WTC11 (cell line): ENCODE results near the gene ZMIZ1. TPM values are rescaled to one million over a fixed set of nuclear protein-coding genes. Genes with fewer than 3 reads are reported as not detected.

Experiments used
- ATAC-seq: fragments of 200-7000 bp; cut with Tn5 transposase; 2 replicates; pipeline ENCODE4 v1.10.0; 2021; ENCODE audit warnings: mild to moderate bottlenecking, moderate library complexity
- CTCF ChIA-PET: fragments of 300-600 bp; sonication (Branson Sonifier 250); formaldehyde crosslinking; loops from one replicate; lab custom pipeline; 2021; ENCODE audit warnings: antibody characterized with exemption; lab: Charles Lee
- POLR2A ChIA-PET: fragments of 350-600 bp; sonication (Branson Sonifier 250); formaldehyde crosslinking; loops from one replicate; lab custom pipeline; 2021; ENCODE audit warnings: antibody characterized with exemption; lab: Charles Lee
- DNase-seq: peaks from one replicate; pipeline ENCODE4 v3.0.0; 2021; ENCODE audit warnings: low spot score
- H3K27ac Mint-ChIP-seq: 2 replicates; pipeline ENCODE4 v1.8.0; 2021; ENCODE audit warnings: mixed read lengths
- H3K27me3 Mint-ChIP-seq: 2 replicates; pipeline ENCODE4 v1.8.0; 2021; ENCODE audit warnings: low read depth, mild to moderate bottlenecking, moderate library complexity, mixed read lengths
- H3K36me3 Mint-ChIP-seq: 2 replicates; pipeline ENCODE4 v1.8.0; 2021; ENCODE audit warnings: mixed read lengths
- H3K4me1 Mint-ChIP-seq: 2 replicates; pipeline ENCODE4 v1.8.0; 2022; ENCODE audit warnings: mixed read lengths
- H3K4me3 Mint-ChIP-seq: 2 replicates; pipeline ENCODE4 v1.8.0; 2021; ENCODE audit warnings: mild to moderate bottlenecking, moderate library complexity, mixed read lengths
- H3K9me3 Mint-ChIP-seq: 2 replicates; pipeline ENCODE4 v1.8.0; 2021; ENCODE audit warnings: mixed read lengths
- ATF1 ChIP-seq: sonication (generic); formaldehyde crosslinking; IDR thresholded peaks from 2 replicates; pipeline ENCODE4 v1.8.1; 2023; ENCODE audit warnings: mild to moderate bottlenecking, moderate library complexity, missing genetic modification reagents
- CBFB ChIP-seq: sonication (generic); formaldehyde crosslinking; IDR thresholded peaks from 2 replicates; pipeline ENCODE4 v1.8.1; 2022; ENCODE audit warnings: mild to moderate bottlenecking, low read depth, missing genetic modification reagents
- EMX1 ChIP-seq: fragments of 250-450 bp; sonication (Bioruptor Pico); IDR thresholded peaks from 2 replicates; pipeline ENCODE4 v1.8.0; 2021; ENCODE audit warnings: mild to moderate bottlenecking
- FOXJ3 ChIP-seq: sonication (generic); formaldehyde crosslinking; IDR thresholded peaks from 2 replicates; pipeline ENCODE4 v1.9.0; 2021; ENCODE audit warnings: missing genetic modification reagents, mild to moderate bottlenecking, borderline replicate concordance
- GRHL2 ChIP-seq: fragments of 250-450 bp; sonication (Bioruptor Pico); IDR thresholded peaks from 2 replicates; pipeline ENCODE4 v1.8.0; 2022; ENCODE audit warnings: mild to moderate bottlenecking, moderate library complexity; ENCODE audit not compliant: insufficient replicate concordance, severe bottlenecking
- HMGA2 ChIP-seq: fragments of 250-450 bp; sonication (Bioruptor Pico); IDR thresholded peaks from 2 replicates; pipeline ENCODE4 v1.4.0; 2021; ENCODE audit warnings: mild to moderate bottlenecking, moderate library complexity
- IRF2 ChIP-seq: sonication (generic); formaldehyde crosslinking; IDR thresholded peaks from 2 replicates; pipeline ENCODE4 v1.8.0; 2022; ENCODE audit warnings: low read depth, missing genetic modification reagents, borderline replicate concordance
- NFE2L1 ChIP-seq: sonication (generic); formaldehyde crosslinking; IDR thresholded peaks from 2 replicates; pipeline ENCODE4 v1.8.1; 2023; ENCODE audit warnings: missing genetic modification reagents
- NFYB ChIP-seq: sonication (generic); formaldehyde crosslinking; conservative IDR thresholded peaks from 2 replicates; pipeline ENCODE4 v1.8.0; 2022; ENCODE audit warnings: low read depth, missing genetic modification reagents
- NR1H2 ChIP-seq: sonication (generic); formaldehyde crosslinking; IDR thresholded peaks from 2 replicates; pipeline ENCODE4 v1.9.0; 2021; ENCODE audit warnings: mild to moderate bottlenecking, moderate library complexity, missing genetic modification reagents
- NR2C2 ChIP-seq: sonication (generic); formaldehyde crosslinking; IDR thresholded peaks from 2 replicates; pipeline ENCODE4 v1.8.0; 2022; ENCODE audit warnings: mild to moderate bottlenecking, missing genetic modification reagents
- NR3C1 ChIP-seq: sonication (generic); formaldehyde crosslinking; conservative IDR thresholded peaks from 2 replicates; pipeline ENCODE4 v1.8.1; 2023; ENCODE audit warnings: low read depth, mild to moderate bottlenecking, missing genetic modification reagents
- PRRX2 ChIP-seq: fragments of 250-450 bp; sonication (Bioruptor Pico); IDR thresholded peaks from 2 replicates; pipeline ENCODE4 v1.8.0; 2021; ENCODE audit warnings: mild to moderate bottlenecking
- SMAD3 ChIP-seq: sonication (generic); formaldehyde crosslinking; IDR thresholded peaks from 2 replicates; pipeline ENCODE4 v1.8.0; 2022; ENCODE audit warnings: missing genetic modification reagents, mild to moderate bottlenecking, borderline replicate concordance
- SMAD4 ChIP-seq: sonication (generic); formaldehyde crosslinking; IDR thresholded peaks from 2 replicates; pipeline ENCODE4 v1.8.0; 2022; ENCODE audit warnings: mild to moderate bottlenecking, missing genetic modification reagents
- SOX15 ChIP-seq: fragments of 250-450 bp; sonication (Bioruptor Pico); IDR thresholded peaks from 2 replicates; pipeline ENCODE4 v1.9.0; 2021; ENCODE audit warnings: mild to moderate bottlenecking
- TCF7 ChIP-seq: sonication (generic); formaldehyde crosslinking; IDR thresholded peaks from 2 replicates; pipeline ENCODE4 v1.8.0; 2022; ENCODE audit warnings: mild to moderate bottlenecking, low read depth, missing genetic modification reagents, moderate library complexity
- TEAD1 ChIP-seq: sonication (generic); formaldehyde crosslinking; IDR thresholded peaks from 2 replicates; pipeline ENCODE4 v1.8.0; 2022; ENCODE audit warnings: mild to moderate bottlenecking, missing genetic modification reagents
- ZNF121 ChIP-seq: sonication (generic); formaldehyde crosslinking; IDR thresholded peaks from 2 replicates; pipeline ENCODE4 v1.8.0; 2023; ENCODE audit warnings: missing genetic modification reagents
- ZNF219 ChIP-seq: sonication (generic); formaldehyde crosslinking; IDR thresholded peaks from 2 replicates; pipeline ENCODE4 v1.8.0; 2023; ENCODE audit warnings: missing genetic modification reagents, mild to moderate bottlenecking, borderline replicate concordance
- ZNF263 ChIP-seq: sonication (generic); formaldehyde crosslinking; IDR thresholded peaks from 2 replicates; pipeline ENCODE4 v1.8.1; 2022; ENCODE audit warnings: low read depth, mild to moderate bottlenecking, moderate library complexity, missing genetic modification reagents
- ZNF396 ChIP-seq: fragments of 250-450 bp; sonication (Bioruptor Pico); IDR thresholded peaks from 2 replicates; pipeline ENCODE4 v1.8.0; 2021; ENCODE audit warnings: mild to moderate bottlenecking, moderate library complexity, borderline replicate concordance
- total RNA-seq: library from RNA; stranded (reverse); gene quantifications from 3 replicates; pipeline ENCODE4 v1.2.3, GENCODE V29; 2021
- TF ChIP-seq, protein P1 (sequence below): sonication (generic); formaldehyde crosslinking; IDR thresholded peaks from 2 replicates; pipeline ENCODE4 v1.8.1; 2023; ENCODE audit warnings: mild to moderate bottlenecking, missing genetic modification reagents, borderline replicate concordance
- TF ChIP-seq, protein P2 (sequence below): sonication (generic); formaldehyde crosslinking; IDR thresholded peaks from 2 replicates; pipeline ENCODE4 v1.8.1; 2023; ENCODE audit warnings: mild to moderate bottlenecking, moderate library complexity, missing genetic modification reagents
- TF ChIP-seq, protein P3 (sequence below): sonication (generic); formaldehyde crosslinking; IDR thresholded peaks from 2 replicates; pipeline ENCODE4 v1.8.1; 2023; ENCODE audit warnings: mild to moderate bottlenecking, missing genetic modification reagents, moderate library complexity
- TF ChIP-seq, protein P4 (sequence below): sonication (generic); formaldehyde crosslinking; IDR thresholded peaks from 2 replicates; pipeline ENCODE4 v1.8.1; 2022; ENCODE audit warnings: mild to moderate bottlenecking, missing genetic modification reagents, moderate library complexity, borderline replicate concordance
- TF ChIP-seq, protein P5 (sequence below): fragments of 250-450 bp; sonication (Bioruptor Pico); IDR thresholded peaks from 2 replicates; pipeline ENCODE4 v1.9.0; 2021; ENCODE audit warnings: mild to moderate bottlenecking

ZMIZ1 gene
- total RNA-seq, 1 experiment from 2014 or later, result 44.4 TPM

- H3K27me3 Mint-ChIP-seq, result no peaks in the 10 kb centered on the region
- CTCF ChIA-PET, result interaction anchor here (1.1 to 1.7 kb wide), 3 partner anchors 21 to 31 kb away, joined by 4 to 10 read pairs (median 4); no protein-coding TSS in a partner anchor
- no peak for DNase-seq
- H3K27ac Mint-ChIP-seq, result peak overlapping the region; percentile 62; the same call in 1 of the 2 replicates
- no peak overlapping the region for H3K4me3 Mint-ChIP-seq
- TF ChIP-seq TCF7 (CRISPR knock-in tag), result no peak
- TF ChIP-seq EMX1 (CRISPR knock-in tag), result no peak
- TF ChIP-seq TEAD1 (CRISPR knock-in tag), result no peak
- TF ChIP-seq, protein P1, sequence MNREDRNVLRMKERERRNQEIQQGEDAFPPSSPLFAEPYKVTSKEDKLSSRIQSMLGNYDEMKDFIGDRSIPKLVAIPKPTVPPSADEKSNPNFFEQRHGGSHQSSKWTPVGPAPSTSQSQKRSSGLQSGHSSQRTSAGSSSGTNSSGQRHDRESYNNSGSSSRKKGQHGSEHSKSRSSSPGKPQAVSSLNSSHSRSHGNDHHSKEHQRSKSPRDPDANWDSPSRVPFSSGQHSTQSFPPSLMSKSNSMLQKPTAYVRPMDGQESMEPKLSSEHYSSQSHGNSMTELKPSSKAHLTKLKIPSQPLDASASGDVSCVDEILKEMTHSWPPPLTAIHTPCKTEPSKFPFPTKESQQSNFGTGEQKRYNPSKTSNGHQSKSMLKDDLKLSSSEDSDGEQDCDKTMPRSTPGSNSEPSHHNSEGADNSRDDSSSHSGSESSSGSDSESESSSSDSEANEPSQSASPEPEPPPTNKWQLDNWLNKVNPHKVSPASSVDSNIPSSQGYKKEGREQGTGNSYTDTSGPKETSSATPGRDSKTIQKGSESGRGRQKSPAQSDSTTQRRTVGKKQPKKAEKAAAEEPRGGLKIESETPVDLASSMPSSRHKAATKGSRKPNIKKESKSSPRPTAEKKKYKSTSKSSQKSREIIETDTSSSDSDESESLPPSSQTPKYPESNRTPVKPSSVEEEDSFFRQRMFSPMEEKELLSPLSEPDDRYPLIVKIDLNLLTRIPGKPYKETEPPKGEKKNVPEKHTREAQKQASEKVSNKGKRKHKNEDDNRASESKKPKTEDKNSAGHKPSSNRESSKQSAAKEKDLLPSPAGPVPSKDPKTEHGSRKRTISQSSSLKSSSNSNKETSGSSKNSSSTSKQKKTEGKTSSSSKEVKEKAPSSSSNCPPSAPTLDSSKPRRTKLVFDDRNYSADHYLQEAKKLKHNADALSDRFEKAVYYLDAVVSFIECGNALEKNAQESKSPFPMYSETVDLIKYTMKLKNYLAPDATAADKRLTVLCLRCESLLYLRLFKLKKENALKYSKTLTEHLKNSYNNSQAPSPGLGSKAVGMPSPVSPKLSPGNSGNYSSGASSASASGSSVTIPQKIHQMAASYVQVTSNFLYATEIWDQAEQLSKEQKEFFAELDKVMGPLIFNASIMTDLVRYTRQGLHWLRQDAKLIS, result no peak
- no peak for TF ChIP-seq ZNF121
- TF ChIP-seq SMAD4, result no peak
- TF ChIP-seq PRRX2 (CRISPR knock-in tag), result no peak
- TF ChIP-seq NR2C2 (CRISPR knock-in tag), result no peak
- no peak for TF ChIP-seq ZNF219 (CRISPR knock-in tag)
- TF ChIP-seq ZNF263, result no peak
- no peak for TF ChIP-seq GRHL2
- TF ChIP-seq NFE2L1, result no peak
- no peak for TF ChIP-seq ZNF396 (CRISPR knock-in tag)
- TF ChIP-seq, all 79 proteins: peak for 0
- POLR2A ChIA-PET, result no interaction called here
- Mint-ChIP-seq H3K36me3 (no peaks in the 10 kb centered on the region), H3K9me3 (no peaks in the 10 kb centered on the region), H3K4me1 (peaks cover 45% of the 10 kb centered on the region)
- ATAC-seq, result no peak
These were observed 95.3 kb downstream of the ZMIZ1 start for GRCh38 chr10:79164075-79164474.

- CTCF ChIA-PET, result interaction anchor here (0.8 to 1.7 kb wide), 6 partner anchors 12 to 1118 kb away, joined by 3 to 10 read pairs (median 3); no protein-coding TSS in a partner anchor
- DNase-seq, result no peak
- Mint-ChIP-seq H3K27me3 (no peaks in the 10 kb centered on the region), H3K4me1 (peaks cover 35% of the 10 kb centered on the region), H3K36me3 (no peaks in the 10 kb centered on the region), H3K4me3 (no peak overlapping the region), H3K27ac (peak overlapping the region; percentile 47; the same call in 1 of the 2 replicates), H3K9me3 (no peaks in the 10 kb centered on the region)
- POLR2A ChIA-PET, result no interaction called here
- ATAC-seq, result no peak
- TF ChIP-seq ATF1 (CRISPR knock-in tag) (no peak), SOX15 (CRISPR knock-in tag) (no peak), FOXJ3 (CRISPR knock-in tag) (no peak), CBFB (CRISPR knock-in tag) (no peak), NR3C1 (no peak), NFE2L1 (no peak), SMAD4 (no peak), HMGA2 (CRISPR knock-in tag) (no peak), NFYB (CRISPR knock-in tag) (no peak), IRF2 (CRISPR knock-in tag) (no peak), NR1H2 (CRISPR knock-in tag) (no peak), SMAD3 (CRISPR knock-in tag) (no peak)
- TF ChIP-seq, protein P2, sequence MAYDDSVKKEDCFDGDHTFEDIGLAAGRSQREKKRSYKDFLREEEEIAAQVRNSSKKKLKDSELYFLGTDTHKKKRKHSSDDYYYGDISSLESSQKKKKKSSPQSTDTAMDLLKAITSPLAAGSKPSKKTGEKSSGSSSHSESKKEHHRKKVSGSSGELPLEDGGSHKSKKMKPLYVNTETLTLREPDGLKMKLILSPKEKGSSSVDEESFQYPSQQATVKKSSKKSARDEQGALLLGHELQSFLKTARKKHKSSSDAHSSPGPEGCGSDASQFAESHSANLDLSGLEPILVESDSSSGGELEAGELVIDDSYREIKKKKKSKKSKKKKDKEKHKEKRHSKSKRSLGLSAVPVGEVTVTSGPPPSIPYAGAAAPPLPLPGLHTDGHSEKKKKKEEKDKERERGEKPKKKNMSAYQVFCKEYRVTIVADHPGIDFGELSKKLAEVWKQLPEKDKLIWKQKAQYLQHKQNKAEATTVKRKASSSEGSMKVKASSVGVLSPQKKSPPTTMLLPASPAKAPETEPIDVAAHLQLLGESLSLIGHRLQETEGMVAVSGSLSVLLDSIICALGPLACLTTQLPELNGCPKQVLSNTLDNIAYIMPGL (CRISPR knock-in tag), result no peak
- TF ChIP-seq, protein P3, sequence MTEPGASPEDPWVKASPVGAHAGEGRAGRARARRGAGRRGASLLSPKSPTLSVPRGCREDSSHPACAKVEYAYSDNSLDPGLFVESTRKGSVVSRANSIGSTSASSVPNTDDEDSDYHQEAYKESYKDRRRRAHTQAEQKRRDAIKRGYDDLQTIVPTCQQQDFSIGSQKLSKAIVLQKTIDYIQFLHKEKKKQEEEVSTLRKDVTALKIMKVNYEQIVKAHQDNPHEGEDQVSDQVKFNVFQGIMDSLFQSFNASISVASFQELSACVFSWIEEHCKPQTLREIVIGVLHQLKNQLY, result no peak
- TF ChIP-seq, protein P4, sequence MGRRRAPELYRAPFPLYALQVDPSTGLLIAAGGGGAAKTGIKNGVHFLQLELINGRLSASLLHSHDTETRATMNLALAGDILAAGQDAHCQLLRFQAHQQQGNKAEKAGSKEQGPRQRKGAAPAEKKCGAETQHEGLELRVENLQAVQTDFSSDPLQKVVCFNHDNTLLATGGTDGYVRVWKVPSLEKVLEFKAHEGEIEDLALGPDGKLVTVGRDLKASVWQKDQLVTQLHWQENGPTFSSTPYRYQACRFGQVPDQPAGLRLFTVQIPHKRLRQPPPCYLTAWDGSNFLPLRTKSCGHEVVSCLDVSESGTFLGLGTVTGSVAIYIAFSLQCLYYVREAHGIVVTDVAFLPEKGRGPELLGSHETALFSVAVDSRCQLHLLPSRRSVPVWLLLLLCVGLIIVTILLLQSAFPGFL (CRISPR knock-in tag), result no peak
- TF ChIP-seq, protein P5, sequence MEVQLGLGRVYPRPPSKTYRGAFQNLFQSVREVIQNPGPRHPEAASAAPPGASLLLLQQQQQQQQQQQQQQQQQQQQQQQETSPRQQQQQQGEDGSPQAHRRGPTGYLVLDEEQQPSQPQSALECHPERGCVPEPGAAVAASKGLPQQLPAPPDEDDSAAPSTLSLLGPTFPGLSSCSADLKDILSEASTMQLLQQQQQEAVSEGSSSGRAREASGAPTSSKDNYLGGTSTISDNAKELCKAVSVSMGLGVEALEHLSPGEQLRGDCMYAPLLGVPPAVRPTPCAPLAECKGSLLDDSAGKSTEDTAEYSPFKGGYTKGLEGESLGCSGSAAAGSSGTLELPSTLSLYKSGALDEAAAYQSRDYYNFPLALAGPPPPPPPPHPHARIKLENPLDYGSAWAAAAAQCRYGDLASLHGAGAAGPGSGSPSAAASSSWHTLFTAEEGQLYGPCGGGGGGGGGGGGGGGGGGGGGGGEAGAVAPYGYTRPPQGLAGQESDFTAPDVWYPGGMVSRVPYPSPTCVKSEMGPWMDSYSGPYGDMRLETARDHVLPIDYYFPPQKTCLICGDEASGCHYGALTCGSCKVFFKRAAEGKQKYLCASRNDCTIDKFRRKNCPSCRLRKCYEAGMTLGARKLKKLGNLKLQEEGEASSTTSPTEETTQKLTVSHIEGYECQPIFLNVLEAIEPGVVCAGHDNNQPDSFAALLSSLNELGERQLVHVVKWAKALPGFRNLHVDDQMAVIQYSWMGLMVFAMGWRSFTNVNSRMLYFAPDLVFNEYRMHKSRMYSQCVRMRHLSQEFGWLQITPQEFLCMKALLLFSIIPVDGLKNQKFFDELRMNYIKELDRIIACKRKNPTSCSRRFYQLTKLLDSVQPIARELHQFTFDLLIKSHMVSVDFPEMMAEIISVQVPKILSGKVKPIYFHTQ (CRISPR knock-in tag), result no peak
These were observed 96.5 kb downstream of the ZMIZ1 start for GRCh38 chr10:79165070-79165778.
